ENCODE results near the gene MREG. TPM values are rescaled to one million over a fixed set of nuclear protein-coding genes. Genes with fewer than 3 reads are reported as not detected.

Gene MREG
- total and polyA plus RNA-seq, 10 of the 15 experiments (the other 5 are each of a cell fraction or from before 2014, with no cell fraction given): 6.9 to 45.0 (median 28.5) TPM

DNA sequence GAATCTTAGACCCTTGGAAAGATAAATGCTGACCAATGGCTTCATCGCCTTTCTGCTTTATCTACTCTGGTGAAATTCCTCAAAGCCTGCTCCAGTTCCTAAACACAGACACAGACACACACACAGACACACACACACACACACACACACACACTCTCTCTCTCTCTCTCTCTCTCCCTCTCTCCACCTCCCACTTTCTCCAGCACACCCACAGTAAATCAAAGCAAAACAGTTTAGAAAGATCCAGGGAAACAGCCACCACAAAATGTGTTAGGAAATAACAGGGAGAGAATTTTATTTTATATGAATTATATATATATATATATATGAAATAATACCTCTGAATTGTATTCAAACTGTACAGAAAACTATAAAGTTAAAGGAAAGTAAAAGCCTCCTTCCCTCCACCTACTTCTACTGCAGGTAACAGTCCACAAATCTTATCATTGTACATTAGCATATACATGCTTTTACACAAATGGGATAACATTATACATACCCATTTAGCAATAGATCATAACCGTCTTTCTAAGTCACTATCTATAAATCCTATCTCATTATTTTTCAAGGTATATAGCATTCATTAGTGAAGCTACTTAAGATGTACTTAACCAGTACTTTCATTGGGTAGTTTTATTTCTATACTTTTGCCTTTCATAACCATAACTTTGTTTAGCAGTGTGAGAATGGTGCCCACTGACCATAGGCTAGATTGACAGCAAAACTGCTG, 38.5 kb downstream of the MREG start:
- Histone ChIP-seq H4K20me1 (ENCODE audit: control insufficient read depth, insufficient read depth) (no peaks in the 10 kb centered on the region), H3K4me1 (ENCODE audit: control insufficient read depth, insufficient read depth, low read length) (peaks cover 1% of the 10 kb centered on the region; the same call in 1 of the 2 replicates), H3K4me2 (ENCODE audit: control insufficient read depth, insufficient read depth) (no peak overlapping the region), H3K27me3 (replicated peaks in 1 of 2; ENCODE audit: control insufficient read depth in 2 of 2, insufficient read depth in 2 of 2, low read length in 1 of 2) (no peaks in the 10 kb centered on the region), H3K79me2 (ENCODE audit: control insufficient read depth, insufficient read depth, low read length) (peaks cover 46% of the 10 kb centered on the region), H3K9me3 (replicated peaks; ENCODE audit: control insufficient read depth, insufficient read depth, low read length) (no peaks in the 10 kb centered on the region; the same call in 1 of the 3 replicates), H3K9ac (ENCODE audit: control insufficient read depth, insufficient read depth, low read length) (no peak overlapping the region), H3K27ac (ENCODE audit: control insufficient read depth, insufficient read depth) (no peak overlapping the region), H2AFZ (ENCODE audit: control insufficient read depth, low read depth, low read length) (no peak overlapping the region), H3K36me3 (ENCODE audit: control insufficient read depth in 2 of 2, insufficient read depth in 2 of 2, low read length in 1 of 2) (peaks cover 5 to 10% of the 10 kb centered on the region in 2 experiments), H3K4me3 (no peak overlapping the region)
- intact Hi-C loops (cut with micrococcal nuclease; ENCODE audit: unreplicated experiment) (no loop called here), in situ Hi-C loops (cut with MboI) (no loop called here)
- ChIA-PET RAD21 (ENCODE audit: unreplicated experiment) (interaction anchor here (0.8 kb wide), 1 partner anchor 38 kb away, joined by 3 read pairs; no protein-coding TSS in a partner anchor), CTCF (interaction anchor here (1.1 to 1.5 kb wide), 2 partner anchors 11 to 49 kb away, joined by 3 to 6 read pairs; no protein-coding TSS in a partner anchor), POLR2A (interaction anchor here (0.8 to 1.6 kb wide), 2 partner anchors 27 to 35 kb away, joined by 5 read pairs; no protein-coding TSS in a partner anchor), SMC1A (ENCODE audit: uncharacterized antibody, unreplicated experiment) (interaction anchor here (0.7 to 1.7 kb wide), 5 partner anchors 9 to 48 kb away, joined by 3 to 5 read pairs (median 3); no protein-coding TSS in a partner anchor)
- no peak for TF ChIP-seq ZNF622 (IDR thresholded peaks at IDR 0.05)
- TF ChIP-seq, protein P1, sequence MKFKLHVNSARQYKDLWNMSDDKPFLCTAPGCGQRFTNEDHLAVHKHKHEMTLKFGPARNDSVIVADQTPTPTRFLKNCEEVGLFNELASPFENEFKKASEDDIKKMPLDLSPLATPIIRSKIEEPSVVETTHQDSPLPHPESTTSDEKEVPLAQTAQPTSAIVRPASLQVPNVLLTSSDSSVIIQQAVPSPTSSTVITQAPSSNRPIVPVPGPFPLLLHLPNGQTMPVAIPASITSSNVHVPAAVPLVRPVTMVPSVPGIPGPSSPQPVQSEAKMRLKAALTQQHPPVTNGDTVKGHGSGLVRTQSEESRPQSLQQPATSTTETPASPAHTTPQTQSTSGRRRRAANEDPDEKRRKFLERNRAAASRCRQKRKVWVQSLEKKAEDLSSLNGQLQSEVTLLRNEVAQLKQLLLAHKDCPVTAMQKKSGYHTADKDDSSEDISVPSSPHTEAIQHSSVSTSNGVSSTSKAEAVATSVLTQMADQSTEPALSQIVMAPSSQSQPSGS (IDR thresholded peaks at IDR 0.05; ENCODE audit: low read length): no peak
- no peak for ATAC-seq
- 98% methylated on average over 2 of the region's 2 CpGs for WGBS (ENCODE audit: insufficient coverage, insufficient replicate concordance, low lambda C conversion rate, missing lambda C conversion rate)
- no peak for DNase-seq (ENCODE audit: low read depth, low spot score)
- no TSS peak for BruUV-seq (replicated peaks)
- no peak for FAIRE-seq

DNA sequence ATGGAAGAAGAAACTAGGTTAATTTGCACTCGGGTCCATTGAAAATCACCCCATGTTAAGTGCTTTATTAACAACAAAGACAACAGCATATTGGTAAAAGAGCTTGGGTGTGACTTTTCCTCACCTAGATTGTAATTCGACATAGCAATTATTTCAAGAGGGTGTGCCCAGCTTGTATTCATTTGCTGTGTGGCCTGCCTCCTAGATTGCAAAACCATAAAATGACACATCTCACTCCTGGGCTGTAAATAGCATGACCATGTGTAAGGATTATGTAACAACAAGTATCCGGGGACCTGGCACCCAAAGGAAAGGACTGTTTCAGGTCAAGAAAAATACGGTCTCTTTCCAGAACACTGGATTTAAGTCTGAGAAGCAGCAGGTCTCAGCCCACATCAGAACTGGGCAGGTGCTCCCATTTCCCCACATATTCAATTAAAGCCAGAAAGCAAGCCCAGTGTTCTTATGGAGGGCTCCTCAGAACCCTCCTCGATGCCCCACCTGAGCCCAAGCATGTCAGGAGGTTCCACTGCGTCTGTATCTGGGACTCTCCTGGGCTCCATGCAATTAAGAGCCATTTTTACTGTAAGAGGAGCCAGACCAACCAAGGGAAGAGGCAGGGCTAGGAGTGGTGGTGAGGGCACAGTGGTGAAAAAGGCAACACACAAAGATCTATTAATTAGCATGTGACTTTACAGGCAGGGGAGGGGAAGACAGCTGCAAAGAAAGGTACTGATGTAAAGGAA, 39.2 kb downstream of the MREG start:
- FAIRE-seq (no peak), DNase-seq (ENCODE audit: low read depth, low spot score) (no peak), ATAC-seq (no peak; the same call in 2 of the 3 replicates)
- no peak overlapping the region for H3K27ac ChIP-seq (ENCODE audit: control insufficient read depth, insufficient read depth)
- H3K9me3 ChIP-seq (replicated peaks; ENCODE audit: control insufficient read depth, insufficient read depth, low read length): no peaks in the 10 kb centered on the region; the same call in 1 of the 3 replicates
- H3K4me3 ChIP-seq: no peak overlapping the region
- H3K36me3 ChIP-seq (ENCODE audit: control insufficient read depth in 2 of 2, insufficient read depth in 2 of 2, low read length in 1 of 2): peaks cover 5 to 10% of the 10 kb centered on the region in 2 experiments
- H4K20me1 ChIP-seq (ENCODE audit: control insufficient read depth, insufficient read depth): no peaks in the 10 kb centered on the region
- WGBS (ENCODE audit: insufficient coverage, insufficient replicate concordance, low lambda C conversion rate, missing lambda C conversion rate): 67% methylated on average over 6 of the region's 6 CpGs
- ChIA-PET RAD21 (ENCODE audit: unreplicated experiment) (no interaction called here), POLR2A (no interaction called here), SMC1A (ENCODE audit: uncharacterized antibody, unreplicated experiment) (no interaction called here), CTCF (no interaction called here)
- no peak overlapping the region for H3K9ac ChIP-seq (ENCODE audit: control insufficient read depth, insufficient read depth, low read length)
- no TSS peak for BruUV-seq (replicated peaks)
- H3K79me2 ChIP-seq (ENCODE audit: control insufficient read depth, insufficient read depth, low read length): peaks cover 46% of the 10 kb centered on the region
- peaks cover 3% of the 10 kb centered on the region; the same call in 1 of the 2 replicates for H3K4me1 ChIP-seq (ENCODE audit: control insufficient read depth, insufficient read depth, low read length)
- no peaks in the 10 kb centered on the region for H3K27me3 ChIP-seq (replicated peaks in 1 of 2; ENCODE audit: control insufficient read depth in 2 of 2, insufficient read depth in 2 of 2, low read length in 1 of 2)
- in situ Hi-C loops (cut with MboI) (no loop called here), intact Hi-C loops (cut with micrococcal nuclease; ENCODE audit: unreplicated experiment) (no loop called here)
- H2AFZ ChIP-seq (ENCODE audit: control insufficient read depth, low read depth, low read length): no peak overlapping the region
- H3K4me2 ChIP-seq (ENCODE audit: control insufficient read depth, insufficient read depth): no peak overlapping the region
- TF ChIP-seq, protein P2, sequence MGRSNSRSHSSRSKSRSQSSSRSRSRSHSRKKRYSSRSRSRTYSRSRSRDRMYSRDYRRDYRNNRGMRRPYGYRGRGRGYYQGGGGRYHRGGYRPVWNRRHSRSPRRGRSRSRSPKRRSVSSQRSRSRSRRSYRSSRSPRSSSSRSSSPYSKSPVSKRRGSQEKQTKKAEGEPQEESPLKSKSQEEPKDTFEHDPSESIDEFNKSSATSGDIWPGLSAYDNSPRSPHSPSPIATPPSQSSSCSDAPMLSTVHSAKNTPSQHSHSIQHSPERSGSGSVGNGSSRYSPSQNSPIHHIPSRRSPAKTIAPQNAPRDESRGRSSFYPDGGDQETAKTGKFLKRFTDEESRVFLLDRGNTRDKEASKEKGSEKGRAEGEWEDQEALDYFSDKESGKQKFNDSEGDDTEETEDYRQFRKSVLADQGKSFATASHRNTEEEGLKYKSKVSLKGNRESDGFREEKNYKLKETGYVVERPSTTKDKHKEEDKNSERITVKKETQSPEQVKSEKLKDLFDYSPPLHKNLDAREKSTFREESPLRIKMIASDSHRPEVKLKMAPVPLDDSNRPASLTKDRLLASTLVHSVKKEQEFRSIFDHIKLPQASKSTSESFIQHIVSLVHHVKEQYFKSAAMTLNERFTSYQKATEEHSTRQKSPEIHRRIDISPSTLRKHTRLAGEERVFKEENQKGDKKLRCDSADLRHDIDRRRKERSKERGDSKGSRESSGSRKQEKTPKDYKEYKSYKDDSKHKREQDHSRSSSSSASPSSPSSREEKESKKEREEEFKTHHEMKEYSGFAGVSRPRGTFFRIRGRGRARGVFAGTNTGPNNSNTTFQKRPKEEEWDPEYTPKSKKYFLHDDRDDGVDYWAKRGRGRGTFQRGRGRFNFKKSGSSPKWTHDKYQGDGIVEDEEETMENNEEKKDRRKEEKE (IDR thresholded peaks at IDR 0.05): no peak
- TF ChIP-seq FOS (IDR thresholded peaks at IDR 0.05; ENCODE audit: borderline replicate concordance, extremely low read depth, insufficient read length): no peak
- TF ChIP-seq, protein P3, sequence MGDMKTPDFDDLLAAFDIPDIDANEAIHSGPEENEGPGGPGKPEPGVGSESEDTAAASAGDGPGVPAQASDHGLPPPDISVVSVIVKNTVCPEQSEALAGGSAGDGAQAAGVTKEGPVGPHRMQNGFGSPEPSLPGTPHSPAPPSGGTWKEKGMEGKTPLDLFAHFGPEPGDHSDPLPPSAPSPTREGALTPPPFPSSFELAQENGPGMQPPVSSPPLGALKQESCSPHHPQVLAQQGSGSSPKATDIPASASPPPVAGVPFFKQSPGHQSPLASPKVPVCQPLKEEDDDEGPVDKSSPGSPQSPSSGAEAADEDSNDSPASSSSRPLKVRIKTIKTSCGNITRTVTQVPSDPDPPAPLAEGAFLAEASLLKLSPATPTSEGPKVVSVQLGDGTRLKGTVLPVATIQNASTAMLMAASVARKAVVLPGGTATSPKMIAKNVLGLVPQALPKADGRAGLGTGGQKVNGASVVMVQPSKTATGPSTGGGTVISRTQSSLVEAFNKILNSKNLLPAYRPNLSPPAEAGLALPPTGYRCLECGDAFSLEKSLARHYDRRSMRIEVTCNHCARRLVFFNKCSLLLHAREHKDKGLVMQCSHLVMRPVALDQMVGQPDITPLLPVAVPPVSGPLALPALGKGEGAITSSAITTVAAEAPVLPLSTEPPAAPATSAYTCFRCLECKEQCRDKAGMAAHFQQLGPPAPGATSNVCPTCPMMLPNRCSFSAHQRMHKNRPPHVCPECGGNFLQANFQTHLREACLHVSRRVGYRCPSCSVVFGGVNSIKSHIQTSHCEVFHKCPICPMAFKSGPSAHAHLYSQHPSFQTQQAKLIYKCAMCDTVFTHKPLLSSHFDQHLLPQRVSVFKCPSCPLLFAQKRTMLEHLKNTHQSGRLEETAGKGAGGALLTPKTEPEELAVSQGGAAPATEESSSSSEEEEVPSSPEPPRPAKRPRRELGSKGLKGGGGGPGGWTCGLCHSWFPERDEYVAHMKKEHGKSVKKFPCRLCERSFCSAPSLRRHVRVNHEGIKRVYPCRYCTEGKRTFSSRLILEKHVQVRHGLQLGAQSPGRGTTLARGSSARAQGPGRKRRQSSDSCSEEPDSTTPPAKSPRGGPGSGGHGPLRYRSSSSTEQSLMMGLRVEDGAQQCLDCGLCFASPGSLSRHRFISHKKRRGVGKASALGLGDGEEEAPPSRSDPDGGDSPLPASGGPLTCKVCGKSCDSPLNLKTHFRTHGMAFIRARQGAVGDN (IDR thresholded peaks at IDR 0.05): no peak
